ENCODE measurements around the gene RIPOR2. TPM values are rescaled to one million over a fixed set of nuclear protein-coding genes. Genes with fewer than 3 reads are reported as not detected.

Gene RIPOR2
- polyA plus RNA-seq, 4 donors, result 1.0 to 3.1 (median 1.7) TPM

DNA sequence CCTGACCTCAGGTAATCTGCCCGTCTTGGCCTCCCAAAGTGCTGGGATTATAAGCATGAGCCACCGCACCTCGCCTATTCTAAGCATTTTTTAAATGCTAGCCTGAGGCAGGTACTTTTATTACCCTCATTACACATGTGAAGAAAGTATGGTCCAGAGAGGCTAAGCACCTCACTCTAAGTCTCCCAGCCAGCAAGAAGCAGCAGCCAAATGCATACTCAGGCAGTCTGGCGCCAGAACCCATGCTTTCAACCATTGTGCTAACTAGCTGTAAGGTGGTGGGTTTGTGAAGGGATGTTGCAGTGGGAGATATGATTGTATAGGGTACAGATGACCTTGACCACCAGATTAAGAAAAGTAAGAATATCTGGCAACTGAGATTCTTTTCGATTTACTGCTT lies 26.1 kb upstream of the RIPOR2 start:
- FAIRE-seq, result no peak
- 68 to 80% (median 80%) methylated on average over 5 of the region's 5 CpGs for WGBS, 3 donors

GRCh38 chr6:24960991-24961475 lies 25.3 kb upstream of the RIPOR2 start:
- Histone ChIP-seq H3K27ac (ENCODE audit: low read depth in 1 of 3, low read length in 2 of 3) (no peak overlapping the region), H3K36me3 (ENCODE audit: control insufficient read depth in 3 of 3, insufficient read depth in 2 of 3, low read depth in 1 of 3, low read length in 3 of 3) (no peaks in the 10 kb centered on the region), H3K4me3 (ENCODE audit: low read depth in 1 of 3, low read length in 3 of 3) (no peak overlapping the region), H3K9me3 (ENCODE audit: control insufficient read depth in 2 of 2, insufficient read depth in 1 of 2, low read depth in 1 of 2, low read length in 1 of 2) (no peaks in the 10 kb centered on the region), H3K27me3 (ENCODE audit: control insufficient read depth in 3 of 3, insufficient read depth in 3 of 3, low read length in 3 of 3) (no peaks in the 10 kb centered on the region), H3K4me1 (ENCODE audit: control insufficient read depth in 3 of 3, insufficient read depth in 2 of 3, low read depth in 1 of 3, low read length in 2 of 3) (no peaks in the 10 kb centered on the region)
- DNase-seq (no peak), FAIRE-seq (no peak)
- 35 to 53% (median 42%) methylated on average over 3 of the region's 3 CpGs for WGBS, 3 donors

More for the DNA sequence above, 26.1 kb upstream of the RIPOR2 start:
- H3K27ac ChIP-seq (ENCODE audit: low read depth in 1 of 3, low read length in 2 of 3), result no peak overlapping the region
- no peaks in the 10 kb centered on the region for H3K36me3 ChIP-seq (ENCODE audit: control insufficient read depth in 3 of 3, insufficient read depth in 2 of 3, low read depth in 1 of 3, low read length in 3 of 3)
- H3K4me1 ChIP-seq (ENCODE audit: control insufficient read depth in 3 of 3, insufficient read depth in 2 of 3, low read depth in 1 of 3, low read length in 2 of 3), result no peaks in the 10 kb centered on the region
- H3K9me3 ChIP-seq (ENCODE audit: control insufficient read depth in 2 of 2, insufficient read depth in 1 of 2, low read depth in 1 of 2, low read length in 1 of 2), result no peaks in the 10 kb centered on the region
- H3K4me3 ChIP-seq (ENCODE audit: low read depth in 1 of 3, low read length in 3 of 3), result no peak overlapping the region
- no peaks in the 10 kb centered on the region for H3K27me3 ChIP-seq (ENCODE audit: control insufficient read depth in 3 of 3, insufficient read depth in 3 of 3, low read length in 3 of 3)
- DNase-seq, result no peak

DNA sequence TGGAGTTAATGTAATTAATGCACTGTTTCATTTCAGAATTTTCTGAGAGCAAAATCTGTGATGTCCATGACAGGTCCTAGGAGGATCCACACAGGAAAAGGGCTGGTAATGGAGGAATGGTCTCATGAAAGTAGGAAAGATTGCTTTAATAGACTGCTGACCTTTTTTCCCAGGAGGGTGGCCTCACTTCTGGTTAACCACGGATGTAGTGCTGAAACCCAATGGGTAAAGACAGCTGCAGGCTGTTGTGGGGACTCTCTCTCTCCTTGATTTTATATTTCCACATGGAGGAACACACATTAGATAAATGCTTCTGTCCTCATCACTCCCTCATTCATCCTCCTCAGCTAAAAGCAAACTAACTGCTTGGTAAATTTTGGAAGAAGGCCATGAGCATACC lies 23.6 kb upstream of the RIPOR2 start:
- DNase-seq, result no peak
- no peak overlapping the region for H3K27ac ChIP-seq (ENCODE audit: low read depth in 1 of 3, low read length in 2 of 3)
- 54 to 88% (median 76%) methylated on average over 1 of the region's 1 CpG for WGBS, 3 donors
- no peaks in the 10 kb centered on the region for H3K4me1 ChIP-seq (ENCODE audit: control insufficient read depth in 3 of 3, insufficient read depth in 2 of 3, low read depth in 1 of 3, low read length in 2 of 3)
- H3K36me3 ChIP-seq (ENCODE audit: control insufficient read depth in 3 of 3, insufficient read depth in 2 of 3, low read depth in 1 of 3, low read length in 3 of 3), result no peaks in the 10 kb centered on the region
- no peaks in the 10 kb centered on the region for H3K9me3 ChIP-seq (ENCODE audit: control insufficient read depth in 2 of 2, insufficient read depth in 1 of 2, low read depth in 1 of 2, low read length in 1 of 2)
- no peak for FAIRE-seq
- H3K27me3 ChIP-seq (ENCODE audit: control insufficient read depth in 3 of 3, insufficient read depth in 3 of 3, low read length in 3 of 3), result no peaks in the 10 kb centered on the region
- no peak overlapping the region for H3K4me3 ChIP-seq (ENCODE audit: low read depth in 1 of 3, low read length in 3 of 3)

- H3K27ac ChIP-seq (ENCODE audit: low read depth in 1 of 3, low read length in 2 of 3), result no peak overlapping the region
- WGBS, 3 donors, result 83 to 92% (median 86%) methylated on average over 3 of the region's 3 CpGs
- H3K36me3 ChIP-seq (ENCODE audit: control insufficient read depth in 3 of 3, insufficient read depth in 2 of 3, low read depth in 1 of 3, low read length in 3 of 3), result no peaks in the 10 kb centered on the region
- FAIRE-seq (no peak), DNase-seq (no peak)
- H3K4me1 ChIP-seq (ENCODE audit: control insufficient read depth in 3 of 3, insufficient read depth in 2 of 3, low read depth in 1 of 3, low read length in 2 of 3), result no peaks in the 10 kb centered on the region
- H3K27me3 ChIP-seq (ENCODE audit: control insufficient read depth in 3 of 3, insufficient read depth in 3 of 3, low read length in 3 of 3), result no peaks in the 10 kb centered on the region
- no peak overlapping the region for H3K4me3 ChIP-seq (ENCODE audit: low read depth in 1 of 3, low read length in 3 of 3)
- no peaks in the 10 kb centered on the region for H3K9me3 ChIP-seq (ENCODE audit: control insufficient read depth in 2 of 2, insufficient read depth in 1 of 2, low read depth in 1 of 2, low read length in 1 of 2)
Observed at GRCh38 chr6:24957199-24957598, 21.4 kb upstream of the RIPOR2 start.

GRCh38 chr6:24953726-24954125 lies 18.0 kb upstream of the RIPOR2 start:
- peaks cover 0 to 5% (median 0%) of the 10 kb centered on the region in 3 donors for H3K27me3 ChIP-seq (ENCODE audit: control insufficient read depth in 3 of 3, insufficient read depth in 3 of 3, low read length in 3 of 3)
- 91 to 98% (median 93%) methylated on average over 3 of the region's 3 CpGs for WGBS, 3 donors
- peaks cover 0 to 2% (median 0%) of the 10 kb centered on the region in 3 donors for H3K4me1 ChIP-seq (ENCODE audit: control insufficient read depth in 3 of 3, insufficient read depth in 2 of 3, low read depth in 1 of 3, low read length in 2 of 3)
- no peaks in the 10 kb centered on the region for H3K9me3 ChIP-seq (ENCODE audit: control insufficient read depth in 2 of 2, insufficient read depth in 1 of 2, low read depth in 1 of 2, low read length in 1 of 2)
- H3K36me3 ChIP-seq (ENCODE audit: control insufficient read depth in 3 of 3, insufficient read depth in 2 of 3, low read depth in 1 of 3, low read length in 3 of 3), result no peaks in the 10 kb centered on the region
- no peak for DNase-seq
- no peak overlapping the region for H3K27ac ChIP-seq (ENCODE audit: low read depth in 1 of 3, low read length in 2 of 3)
- no peak for FAIRE-seq
- H3K4me3 ChIP-seq (ENCODE audit: low read depth in 1 of 3, low read length in 3 of 3), result no peak overlapping the region

GRCh38 chr6:24951811-24952299 lies 16.1 kb upstream of the RIPOR2 start:
- no peak overlapping the region for H3K27ac ChIP-seq (ENCODE audit: low read depth in 1 of 3, low read length in 2 of 3)

GRCh38 chr6:24950218-24950941 lies 14.6 kb upstream of the RIPOR2 start:
- Histone ChIP-seq H3K4me1 (ENCODE audit: control insufficient read depth in 3 of 3, insufficient read depth in 2 of 3, low read depth in 1 of 3, low read length in 2 of 3) (peaks cover 0 to 2% (median 0%) of the 10 kb centered on the region in 3 donors), H3K36me3 (ENCODE audit: control insufficient read depth in 3 of 3, insufficient read depth in 2 of 3, low read depth in 1 of 3, low read length in 3 of 3) (no peaks in the 10 kb centered on the region), H3K9me3 (ENCODE audit: control insufficient read depth in 2 of 2, insufficient read depth in 1 of 2, low read depth in 1 of 2, low read length in 1 of 2) (peaks cover 0 to 8% of the 10 kb centered on the region in 2 donors), H3K4me3 (ENCODE audit: low read depth in 1 of 3, low read length in 3 of 3) (no peak overlapping the region), H3K27ac (ENCODE audit: low read depth in 1 of 3, low read length in 2 of 3) (no peak overlapping the region), H3K27me3 (ENCODE audit: control insufficient read depth in 3 of 3, insufficient read depth in 3 of 3, low read length in 3 of 3) (peaks cover 0 to 5% (median 0%) of the 10 kb centered on the region in 3 donors)
- FAIRE-seq (no peak), DNase-seq (no peak)
- WGBS, 3 donors, result 65 to 72% (median 71%) methylated on average over 3 of the region's 3 CpGs

More at GRCh38 chr6:24951811-24952299, 16.1 kb upstream of the RIPOR2 start:
- Histone ChIP-seq H3K9me3 (ENCODE audit: control insufficient read depth in 2 of 2, insufficient read depth in 1 of 2, low read depth in 1 of 2, low read length in 1 of 2) (no peaks in the 10 kb centered on the region), H3K27me3 (ENCODE audit: control insufficient read depth in 3 of 3, insufficient read depth in 3 of 3, low read length in 3 of 3) (peaks cover 0 to 5% (median 0%) of the 10 kb centered on the region in 3 donors), H3K36me3 (ENCODE audit: control insufficient read depth in 3 of 3, insufficient read depth in 2 of 3, low read depth in 1 of 3, low read length in 3 of 3) (no peaks in the 10 kb centered on the region), H3K4me1 (ENCODE audit: control insufficient read depth in 3 of 3, insufficient read depth in 2 of 3, low read depth in 1 of 3, low read length in 2 of 3) (peaks cover 0 to 2% (median 0%) of the 10 kb centered on the region in 3 donors), H3K4me3 (ENCODE audit: low read depth in 1 of 3, low read length in 3 of 3) (no peak overlapping the region)
- no peak for FAIRE-seq
- peak in 1 of 2 donors; percentile 37 for DNase-seq
- 62 to 74% (median 70%) methylated on average over 5 of the region's 5 CpGs for WGBS, 3 donors

DNA sequence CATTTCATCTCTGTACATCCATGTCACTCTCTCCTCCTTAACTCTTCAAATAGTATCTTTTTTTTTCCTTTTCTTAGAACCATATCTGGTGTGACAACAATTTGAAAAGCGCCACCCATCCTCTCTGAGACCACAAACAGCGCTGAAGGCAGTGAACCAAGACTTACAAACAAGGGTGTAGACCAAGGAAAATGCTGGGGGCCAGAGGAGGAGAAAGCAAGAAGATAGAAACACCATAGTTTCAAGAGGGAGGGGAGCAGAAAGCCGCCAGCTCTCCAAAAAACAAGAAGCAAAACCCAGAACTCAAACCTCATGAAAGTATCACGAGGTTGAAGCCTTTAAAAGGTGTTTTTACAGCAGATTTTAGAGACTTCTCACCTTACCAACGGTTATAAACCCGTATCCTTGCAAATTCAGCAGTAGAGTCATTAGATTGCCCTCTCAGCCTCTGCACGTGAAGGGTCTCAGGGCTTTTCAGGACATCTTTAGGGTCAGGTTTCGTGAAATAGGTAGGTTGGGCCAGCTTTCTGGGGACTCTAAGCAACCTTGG lies 13.3 kb upstream of the RIPOR2 start:
- peak in 1 of 2 donors; percentile 16 for DNase-seq

More for the DNA sequence above, 13.3 kb upstream of the RIPOR2 start:
- FAIRE-seq, result no peak
- peak overlapping the region in 1 of 3 donors; percentile 63 for H3K27ac ChIP-seq (ENCODE audit: low read depth in 1 of 3, low read length in 2 of 3)
- H3K9me3 ChIP-seq (ENCODE audit: control insufficient read depth in 2 of 2, insufficient read depth in 1 of 2, low read depth in 1 of 2, low read length in 1 of 2), result peaks cover 0 to 8% of the 10 kb centered on the region in 2 donors
- no peaks in the 10 kb centered on the region for H3K36me3 ChIP-seq (ENCODE audit: control insufficient read depth in 3 of 3, insufficient read depth in 2 of 3, low read depth in 1 of 3, low read length in 3 of 3)
- H3K4me1 ChIP-seq (ENCODE audit: control insufficient read depth in 3 of 3, insufficient read depth in 2 of 3, low read depth in 1 of 3, low read length in 2 of 3), result peaks cover 0 to 2% (median 0%) of the 10 kb centered on the region in 3 donors
- WGBS, 3 donors, result 58 to 74% (median 61%) methylated on average over 8 of the region's 8 CpGs
- peaks cover 0 to 5% (median 0%) of the 10 kb centered on the region in 3 donors for H3K27me3 ChIP-seq (ENCODE audit: control insufficient read depth in 3 of 3, insufficient read depth in 3 of 3, low read length in 3 of 3)
- H3K4me3 ChIP-seq (ENCODE audit: low read depth in 1 of 3, low read length in 3 of 3), result no peak overlapping the region
